Thyroid gland (tissue), 4 donors: ENCODE measurements around the gene PTPRZ1.

Source experiments
- POLR2A ChIP-seq, 2 donors: fragments of 450-650 bp; IDR thresholded peaks; one replicate each; pipeline ENCODE4 v1.6.1; 2017; ENCODE audit warnings: antibody characterized with exemption in 2 of 2, mild to moderate bottlenecking in 2 of 2, moderate library complexity in 1 of 2
- TF ChIP-seq, protein P1 (sequence below), 6 experiments: fragments of 200-600 bp in 3 of 6; fragments of 450-650 bp in 3 of 6; sonication (generic) in 3 of 6; IDR thresholded peaks; one replicate each; pipeline ENCODE4 v1.5.1; 2016 to 2019; ENCODE audit warnings: antibody characterized with exemption in 6 of 6, mild to moderate bottlenecking in 2 of 6, inconsistent platforms in 1 of 6, moderate library complexity in 1 of 6

DNA sequence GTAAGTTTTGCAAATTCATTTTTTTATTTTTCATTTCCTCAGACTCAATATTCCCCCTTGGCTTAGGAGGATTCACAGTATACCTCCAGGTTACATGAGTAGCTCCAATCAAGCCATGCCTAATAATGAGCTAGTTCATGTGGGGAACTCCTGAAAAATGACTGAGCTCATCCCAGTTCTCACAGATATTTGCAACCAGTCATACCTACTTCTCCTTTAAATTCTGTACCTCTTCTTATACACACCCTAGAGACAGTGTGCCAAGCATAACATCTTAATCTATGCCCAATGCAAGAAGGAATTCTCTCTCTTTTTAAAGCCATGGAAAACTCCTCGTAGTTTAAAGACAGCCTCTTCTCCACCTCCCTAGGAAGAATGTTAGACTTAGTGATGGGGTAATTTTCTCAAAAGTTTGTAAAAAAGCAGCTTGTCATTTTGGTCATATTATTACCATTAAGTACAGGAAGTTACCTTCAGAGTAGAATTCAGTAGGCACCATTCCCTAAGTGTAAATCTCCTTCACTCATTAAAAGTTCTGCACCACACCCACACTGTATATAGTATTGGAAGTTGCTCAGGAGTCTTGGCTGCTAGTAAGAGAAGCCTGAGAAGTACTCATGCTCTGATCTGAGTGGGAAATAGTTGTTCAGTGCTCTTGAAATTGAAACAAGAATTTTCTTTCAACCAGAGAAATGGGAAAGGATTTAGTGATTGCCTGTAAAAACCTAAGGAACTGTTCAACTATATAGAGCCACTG lies 72.7 kb downstream of the PTPRZ1 start:
- TF ChIP-seq, protein P1, sequence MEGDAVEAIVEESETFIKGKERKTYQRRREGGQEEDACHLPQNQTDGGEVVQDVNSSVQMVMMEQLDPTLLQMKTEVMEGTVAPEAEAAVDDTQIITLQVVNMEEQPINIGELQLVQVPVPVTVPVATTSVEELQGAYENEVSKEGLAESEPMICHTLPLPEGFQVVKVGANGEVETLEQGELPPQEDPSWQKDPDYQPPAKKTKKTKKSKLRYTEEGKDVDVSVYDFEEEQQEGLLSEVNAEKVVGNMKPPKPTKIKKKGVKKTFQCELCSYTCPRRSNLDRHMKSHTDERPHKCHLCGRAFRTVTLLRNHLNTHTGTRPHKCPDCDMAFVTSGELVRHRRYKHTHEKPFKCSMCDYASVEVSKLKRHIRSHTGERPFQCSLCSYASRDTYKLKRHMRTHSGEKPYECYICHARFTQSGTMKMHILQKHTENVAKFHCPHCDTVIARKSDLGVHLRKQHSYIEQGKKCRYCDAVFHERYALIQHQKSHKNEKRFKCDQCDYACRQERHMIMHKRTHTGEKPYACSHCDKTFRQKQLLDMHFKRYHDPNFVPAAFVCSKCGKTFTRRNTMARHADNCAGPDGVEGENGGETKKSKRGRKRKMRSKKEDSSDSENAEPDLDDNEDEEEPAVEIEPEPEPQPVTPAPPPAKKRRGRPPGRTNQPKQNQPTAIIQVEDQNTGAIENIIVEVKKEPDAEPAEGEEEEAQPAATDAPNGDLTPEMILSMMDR (IDR thresholded peaks at IDR 0.05): no peak
- no peak for TF ChIP-seq POLR2A (IDR thresholded peaks at IDR 0.05)
